Activated T-helper 1 cell treated with Interleukin-2 at 50 U/mL for 16 hours (primary cell): ENCODE measurements around the gene BHMT2.

Source experiments
- DNase-seq: peaks from one replicate; pipeline ENCODE4 v3.0.0-alpha.2; 2020; ENCODE audit warnings: low read depth

Gene BHMT2

GRCh38 chr5:79062436-79062835 is 7.1 kb upstream of the BHMT2 start:
- no peak for DNase-seq

- DNase-seq, result no peak
Measured at GRCh38 chr5:79070350-79070667, 742 bp downstream of the BHMT2 start.

GRCh38 chr5:79074641-79075040 is 5.1 kb downstream of the BHMT2 start:
- no peak for DNase-seq

GRCh38 chr5:79075646-79076426 is 6.3 kb downstream of the BHMT2 start:
- no peak for DNase-seq

GRCh38 chr5:79076819-79077218 is 7.3 kb downstream of the BHMT2 start:
- DNase-seq, result no peak

GRCh38 chr5:79077680-79078365 is 8.3 kb downstream of the BHMT2 start:
- no peak for DNase-seq

GRCh38 chr5:79080804-79081203 is 11.2 kb downstream of the BHMT2 start:
- no peak for DNase-seq

GRCh38 chr5:79081779-79082178 is 12.2 kb downstream of the BHMT2 start:
- DNase-seq, result no peak

GRCh38 chr5:79086116-79086515 is 16.5 kb downstream of the BHMT2 start:
- no peak for DNase-seq

GRCh38 chr5:79088507-79088906 is 18.9 kb downstream of the BHMT2 start:
- no peak for DNase-seq

GRCh38 chr5:79091064-79091463 is 21.5 kb downstream of the BHMT2 start:
- no peak for DNase-seq

GRCh38 chr5:79093762-79094161 is 24.2 kb downstream of the BHMT2 start:
- no peak for DNase-seq

- no peak for DNase-seq
Measured at GRCh38 chr5:79105868-79106267, 36.3 kb downstream of the BHMT2 start.

GRCh38 chr5:79107020-79107796 is 37.6 kb downstream of the BHMT2 start:
- DNase-seq, result no peak

GRCh38 chr5:79108086-79108485 is 38.5 kb downstream of the BHMT2 start:
- DNase-seq, result no peak

- DNase-seq, result no peak
Measured at GRCh38 chr5:79108792-79109191, 39.2 kb downstream of the BHMT2 start.

- DNase-seq, result no peak
Measured at GRCh38 chr5:79109527-79110492, 40.2 kb downstream of the BHMT2 start.

- no peak for DNase-seq
Measured at GRCh38 chr5:79111387-79111959, 41.9 kb downstream of the BHMT2 start, which contains the start of gene BHMT. TSS of gene BHMT (plus strand) at chr5:79111809. CDS start at chr5:79111886, 77 bp downstream.

GRCh38 chr5:79111960-79112702 is 42.6 kb downstream of the BHMT2 start:
- DNase-seq, result no peak

- DNase-seq, result no peak
Measured at GRCh38 chr5:79112703-79113058, 43.1 kb downstream of the BHMT2 start.

GRCh38 chr5:79119486-79119885 is 49.9 kb downstream of the BHMT2 start:
- no peak for DNase-seq
